Mesenchymal stem cell (in vitro differentiated cells and primary cell): ENCODE data around the gene WARS2.
A peak's percentile ranks its signal among the peaks of the same experiment; 100 is the strongest.

Experiments used
- DNase-seq: peaks from one replicate; pipeline ENCODE4 v3.0.0-alpha.2; 2013
- H2AFZ ChIP-seq: one replicate; pipeline ENCODE4 v1.6.1; 2013; ENCODE audit warnings: low read depth, mild to moderate bottlenecking, control low read depth, inconsistent platforms, low read length, moderate library complexity
- H2AK5ac ChIP-seq: 2 replicates; pipeline ENCODE4 v1.6.1; 2013; ENCODE audit warnings: low read length, moderate library complexity, mild to moderate bottlenecking, inconsistent platforms; ENCODE audit not compliant: severe bottlenecking
- H2BK120ac ChIP-seq: one replicate; pipeline ENCODE4 v1.6.1; 2013; ENCODE audit warnings: low read depth, mild to moderate bottlenecking, inconsistent platforms, low read length, moderate library complexity
- H2BK12ac ChIP-seq, 2 experiments: one replicate each; pipeline ENCODE4 v1.6.1; 2013; ENCODE audit warnings: inconsistent platforms in 2 of 2, low read length in 2 of 2, mild to moderate bottlenecking in 2 of 2, moderate library complexity in 2 of 2, control low read depth in 1 of 2
- H2BK15ac ChIP-seq: one replicate; pipeline ENCODE4 v1.6.1; 2013; ENCODE audit warnings: mild to moderate bottlenecking, low read depth, inconsistent platforms; ENCODE audit not compliant: poor library complexity, severe bottlenecking
- H2BK5ac ChIP-seq: 2 replicates; pipeline ENCODE4 v1.6.1; 2013; ENCODE audit warnings: low read depth, mild to moderate bottlenecking, low read length, control low read depth, inconsistent platforms; ENCODE audit not compliant: poor library complexity, severe bottlenecking
- H3K14ac ChIP-seq, 2 experiments: one replicate each; pipeline ENCODE4 v1.6.1; 2013; ENCODE audit warnings: inconsistent platforms in 2 of 2, low read length in 2 of 2, control low read depth in 1 of 2, mild to moderate bottlenecking in 1 of 2, moderate library complexity in 1 of 2
- H3K18ac ChIP-seq, 2 experiments: one replicate each; pipeline ENCODE4 v1.6.1; 2013; ENCODE audit warnings: inconsistent platforms in 2 of 2, low read length in 2 of 2, control low read depth in 1 of 2, low read depth in 1 of 2, mild to moderate bottlenecking in 1 of 2
- H3K23ac ChIP-seq, 2 experiments: one replicate each; pipeline ENCODE4 v1.6.1; 2013; ENCODE audit warnings: inconsistent platforms in 2 of 2, low read length in 2 of 2, mild to moderate bottlenecking in 2 of 2, moderate library complexity in 2 of 2, control low read depth in 1 of 2
- H3K27ac ChIP-seq: 2 replicates; pipeline ENCODE4 v1.5.1; 2013; ENCODE audit warnings: mild to moderate bottlenecking, moderate library complexity, low read length, control low read depth, inconsistent platforms; ENCODE audit not compliant: poor library complexity, severe bottlenecking
- H3K27me3 ChIP-seq, 2 experiments: 2 replicates each; pipeline versions ENCODE4 v1.6.1 to v1.7.0; 2013; ENCODE audit warnings: low read length in 2 of 2, mild to moderate bottlenecking in 2 of 2, moderate library complexity in 2 of 2, control low read depth in 1 of 2, inconsistent platforms in 1 of 2; ENCODE audit not compliant: control insufficient read depth in 1 of 2, insufficient read depth in 1 of 2
- H3K36me3 ChIP-seq, 2 experiments: 2 replicates each; pipeline versions ENCODE4 v1.6.1 to v1.7.0; 2013; ENCODE audit warnings: low read length in 2 of 2, control low read depth in 1 of 2, inconsistent platforms in 1 of 2, low read depth in 1 of 2, mild to moderate bottlenecking in 1 of 2; ENCODE audit not compliant: insufficient read depth in 2 of 2, control insufficient read depth in 1 of 2
- H3K4ac ChIP-seq, 2 experiments: one replicate each; pipeline ENCODE4 v1.6.1; 2013; ENCODE audit warnings: inconsistent platforms in 2 of 2, low read length in 2 of 2, mild to moderate bottlenecking in 2 of 2, moderate library complexity in 2 of 2, control low read depth in 1 of 2, low read depth in 1 of 2
- H3K4me1 ChIP-seq: 2 replicates; pipeline ENCODE4 v1.6.1; 2013; ENCODE audit warnings: low read depth, low read length, control low read depth; ENCODE audit not compliant: control insufficient read depth, insufficient read depth
- H3K4me2 ChIP-seq: 2 replicates; pipeline ENCODE4 v1.6.1; 2013; ENCODE audit warnings: low read length, mild to moderate bottlenecking, inconsistent platforms; ENCODE audit not compliant: poor library complexity, severe bottlenecking
- H3K4me3 ChIP-seq, 2 experiments: 2 replicates each; pipeline versions ENCODE4 v1.5.1 to v1.7.0; 2013; ENCODE audit warnings: low read length in 2 of 2, mild to moderate bottlenecking in 2 of 2, control low read depth in 1 of 2, low read depth in 1 of 2; ENCODE audit not compliant: insufficient read depth in 1 of 2
- H3K79me1 ChIP-seq: replicated peaks from 2 replicates; pipeline ENCODE4 v1.6.1; 2013; ENCODE audit warnings: mild to moderate bottlenecking, control low read depth, low read length, inconsistent platforms; ENCODE audit not compliant: poor library complexity, severe bottlenecking
- H3K9ac ChIP-seq: 2 replicates; pipeline ENCODE4 v1.7.0; 2013; ENCODE audit warnings: mild to moderate bottlenecking, low read length, moderate library complexity
- H3K9me3 ChIP-seq: 2 replicates; pipeline ENCODE4 v1.7.0; 2013; ENCODE audit warnings: mild to moderate bottlenecking, low read length; ENCODE audit not compliant: control insufficient read depth
- H4K8ac ChIP-seq: one replicate; pipeline ENCODE4 v1.6.1; 2013; ENCODE audit warnings: inconsistent platforms, mild to moderate bottlenecking, low read length, moderate library complexity
- H4K91ac ChIP-seq: one replicate; pipeline ENCODE4 v1.6.1; 2013; ENCODE audit warnings: mild to moderate bottlenecking, low read length, inconsistent platforms
- WGBS: methylation state at CpG from one replicate; pipeline ENCODE4 v1.1.7; 2013; ENCODE audit warnings: mixed read lengths; 5-methylcytosine and 5-hydroxymethylcytosine counted together

The WARS2 gene

GRCh38 chr1:119080586-119080985 lies 59.9 kb downstream of the WARS2 start:
- Histone ChIP-seq H2BK5ac (no peak overlapping the region), H2BK120ac (no peak overlapping the region), H3K4me1 (peaks cover 3% of the 10 kb centered on the region), H2AFZ (no peak overlapping the region), H3K27ac (peak overlapping the region; percentile 98), H3K36me3 (no peaks in the 10 kb centered on the region), H3K79me1 (peaks cover 23% of the 10 kb centered on the region), H2BK12ac (no peak overlapping the region), H3K27me3 (no peaks in the 10 kb centered on the region), H4K8ac (no peak overlapping the region), H3K9me3 (no peaks in the 10 kb centered on the region), H3K4ac (no peak overlapping the region), H3K14ac (peak overlapping the region in 1 of 2 experiments; percentile 65), H2AK5ac (no peak overlapping the region), H3K18ac (no peak overlapping the region), H3K9ac (peak overlapping the region; percentile 59), H3K4me3 (peak overlapping the region in 1 of 2 experiments; percentile 65), H3K4me2 (peak overlapping the region; percentile 13), H4K91ac (no peak overlapping the region), H2BK15ac (no peak overlapping the region), H3K23ac (no peak overlapping the region)
- peak; percentile 76 for DNase-seq
- WGBS: 19% methylated on average over 3 of the region's 4 CpGs

- Histone ChIP-seq H2BK12ac (no peak overlapping the region), H3K23ac (no peak overlapping the region)
Measured at GRCh38 chr1:119079881-119080280, 60.6 kb downstream of the WARS2 start.

GRCh38 chr1:119075614-119076013 lies 64.8 kb downstream of the WARS2 start:
- no peak overlapping the region for H3K4ac ChIP-seq
- H3K36me3 ChIP-seq: no peaks in the 10 kb centered on the region
- H2AFZ ChIP-seq: no peak overlapping the region
- no peak overlapping the region for H2BK120ac ChIP-seq
- H2BK12ac ChIP-seq: no peak overlapping the region
- no peak overlapping the region for H4K91ac ChIP-seq
- peak overlapping the region in 1 of 2 experiments; percentile 34 for H3K4me3 ChIP-seq
- no peak overlapping the region for H3K23ac ChIP-seq
- H2BK5ac ChIP-seq: no peak overlapping the region
- H2AK5ac ChIP-seq: no peak overlapping the region
- H3K27me3 ChIP-seq: no peaks in the 10 kb centered on the region
- no peak overlapping the region for H2BK15ac ChIP-seq
- no peak overlapping the region for H3K14ac ChIP-seq
- H3K18ac ChIP-seq: no peak overlapping the region
- peaks cover 12% of the 10 kb centered on the region for H3K79me1 ChIP-seq
- peaks cover 2% of the 10 kb centered on the region for H3K4me1 ChIP-seq
- no peak overlapping the region for H3K27ac ChIP-seq
- no peak for DNase-seq
- no CpG with 5 or more reads among the region's 1 CpG for WGBS
- no peak overlapping the region for H4K8ac ChIP-seq
- no peak overlapping the region for H3K4me2 ChIP-seq
- H3K9ac ChIP-seq: peak overlapping the region; percentile 73
- no peaks in the 10 kb centered on the region for H3K9me3 ChIP-seq

More at GRCh38 chr1:119079881-119080280, 60.6 kb downstream of the WARS2 start:
- no peak for DNase-seq
- Histone ChIP-seq H3K4me3 (no peak overlapping the region), H3K14ac (no peak overlapping the region), H2AFZ (no peak overlapping the region), H3K4me2 (no peak overlapping the region), H2AK5ac (no peak overlapping the region), H3K9me3 (no peaks in the 10 kb centered on the region), H3K27ac (peak overlapping the region; percentile 98), H4K8ac (no peak overlapping the region), H3K36me3 (no peaks in the 10 kb centered on the region), H2BK15ac (no peak overlapping the region), H2BK120ac (no peak overlapping the region), H3K18ac (no peak overlapping the region), H3K79me1 (peaks cover 20% of the 10 kb centered on the region), H2BK5ac (no peak overlapping the region), H3K9ac (peak overlapping the region; percentile 59), H4K91ac (no peak overlapping the region), H3K27me3 (no peaks in the 10 kb centered on the region), H3K4me1 (peaks cover 3% of the 10 kb centered on the region), H3K4ac (no peak overlapping the region)
- WGBS: 96% methylated on average over 1 of the region's 1 CpG

GRCh38 chr1:119071321-119071720 lies 69.1 kb downstream of the WARS2 start:
- peaks cover 11% of the 10 kb centered on the region for H3K79me1 ChIP-seq
- no peak overlapping the region for H3K14ac ChIP-seq
- no peak overlapping the region for H3K18ac ChIP-seq
- H3K4me2 ChIP-seq: no peak overlapping the region
- no peak overlapping the region for H2BK15ac ChIP-seq
- no peak overlapping the region for H3K4ac ChIP-seq
- H2BK120ac ChIP-seq: no peak overlapping the region
- H2AK5ac ChIP-seq: no peak overlapping the region
- no peak overlapping the region for H3K9ac ChIP-seq
- no peaks in the 10 kb centered on the region for H3K9me3 ChIP-seq
- no peak overlapping the region for H4K91ac ChIP-seq
- WGBS: 93% methylated on average over 3 of the region's 3 CpGs
- H4K8ac ChIP-seq: no peak overlapping the region
- H3K27me3 ChIP-seq: no peaks in the 10 kb centered on the region
- no peak overlapping the region for H3K23ac ChIP-seq
- peaks cover 1% of the 10 kb centered on the region for H3K4me1 ChIP-seq
- no peak overlapping the region for H3K27ac ChIP-seq
- H2AFZ ChIP-seq: no peak overlapping the region
- no peak overlapping the region for H3K4me3 ChIP-seq
- no peak overlapping the region for H2BK5ac ChIP-seq
- H3K36me3 ChIP-seq: no peaks in the 10 kb centered on the region
- no peak overlapping the region for H2BK12ac ChIP-seq
- no peak for DNase-seq
